ENCODE measurements around the gene RNF141.

The RNF141 gene

GRCh38 chr11:10478574-10479550 lies 62.1 kb downstream of the RNF141 start:
- DNase-seq = no peak

GRCh38 chr11:10478066-10478465 lies 62.9 kb downstream of the RNF141 start:
- DNase-seq = no peak

- no peak for DNase-seq
Observed at GRCh38 chr11:10477690-10478046, 63.3 kb downstream of the RNF141 start.

GRCh38 chr11:10476927-10477689 lies 63.9 kb downstream of the RNF141 start:
- no peak for DNase-seq

GRCh38 chr11:10476342-10476741 lies 64.6 kb downstream of the RNF141 start:
- DNase-seq = no peak

GRCh38 chr11:10474551-10474950 lies 66.4 kb downstream of the RNF141 start:
- no peak for DNase-seq

GRCh38 chr11:10473371-10473770 lies 67.6 kb downstream of the RNF141 start:
- no peak for DNase-seq

- no peak for DNase-seq
Observed at GRCh38 chr11:10462746-10463300, 78.2 kb downstream of the RNF141 start.
